Activated naive CD8-positive, alpha-beta T cell treated with anti-CD3 and anti-CD28 coated beads, Interleukin-2, amount 10 ng/mL, durations not matched to agents 7 days and 5 days (primary cell): Measurements from ENCODE around the gene PROM2. TPM values are rescaled to one million over a fixed set of nuclear protein-coding genes. Genes with fewer than 3 reads are reported as not detected.
A peak's percentile ranks its signal among the peaks of the same experiment; 100 is the strongest.

Experiments used
- ATAC-seq: fragments of 150-1000 bp; cut with Tn5 transposase; one replicate; pipeline ENCODE4 v1.10.0; 2021; ENCODE audit warnings: low read depth, moderate library complexity
- POLR2A ChIA-PET: fragments of 350-600 bp; sonication (Branson Sonifier 250); formaldehyde crosslinking; loops from one replicate; lab custom pipeline; 2021; ENCODE audit warnings: antibody characterized with exemption; lab: Charles Lee
- DNase-seq: peaks from one replicate; pipeline ENCODE4 v3.0.0; 2021
- H3K27ac Mint-ChIP-seq: one replicate; pipeline ENCODE4 v1.8.0; 2022; ENCODE audit warnings: mild to moderate bottlenecking, mixed read lengths
- H3K27me3 Mint-ChIP-seq: one replicate; pipeline ENCODE4 v1.8.0; 2022; ENCODE audit warnings: mild to moderate bottlenecking, moderate library complexity, mixed read lengths
- H3K36me3 Mint-ChIP-seq: one replicate; pipeline ENCODE4 v1.8.0; 2021; ENCODE audit warnings: mild to moderate bottlenecking, mixed read lengths
- H3K4me1 Mint-ChIP-seq: one replicate; pipeline ENCODE4 v1.8.0; 2021; ENCODE audit warnings: mixed read lengths
- H3K4me3 Mint-ChIP-seq: one replicate; pipeline ENCODE4 v1.8.0; 2022; ENCODE audit warnings: mild to moderate bottlenecking, moderate library complexity, mixed read lengths
- H3K9me3 Mint-ChIP-seq: one replicate; pipeline ENCODE4 v1.8.0; 2021; ENCODE audit warnings: mixed read lengths
- total RNA-seq, 2 experiments: library from RNA; stranded (reverse); gene quantifications; one replicate each; pipeline ENCODE4 v1.2.3, GENCODE V29; 2021

The PROM2 gene
- total RNA-seq, 2 experiments from 2014 or later = 0.82 to 1.0 TPM

DNA sequence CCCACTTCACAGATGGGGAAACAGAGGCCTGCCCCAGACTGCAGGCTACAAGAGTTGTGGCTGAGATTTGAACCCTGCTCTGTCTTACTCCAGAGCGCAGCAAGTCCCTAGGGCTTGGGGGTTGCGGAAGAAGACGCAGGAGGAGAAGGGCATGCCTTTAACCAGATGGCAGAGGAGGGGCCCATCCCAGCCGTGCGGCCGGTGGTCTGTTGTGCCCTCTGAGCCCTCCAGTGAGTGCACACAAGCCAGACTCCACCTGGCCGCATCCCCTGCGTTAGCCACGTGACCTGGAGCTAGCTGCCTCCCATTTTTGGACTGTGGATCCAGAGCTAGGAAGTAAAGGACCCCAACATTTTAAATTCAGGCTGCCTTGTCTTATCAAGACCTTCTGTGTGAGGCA lies 25.7 kb downstream of the PROM2 start:
- no peak for ATAC-seq

DNA sequence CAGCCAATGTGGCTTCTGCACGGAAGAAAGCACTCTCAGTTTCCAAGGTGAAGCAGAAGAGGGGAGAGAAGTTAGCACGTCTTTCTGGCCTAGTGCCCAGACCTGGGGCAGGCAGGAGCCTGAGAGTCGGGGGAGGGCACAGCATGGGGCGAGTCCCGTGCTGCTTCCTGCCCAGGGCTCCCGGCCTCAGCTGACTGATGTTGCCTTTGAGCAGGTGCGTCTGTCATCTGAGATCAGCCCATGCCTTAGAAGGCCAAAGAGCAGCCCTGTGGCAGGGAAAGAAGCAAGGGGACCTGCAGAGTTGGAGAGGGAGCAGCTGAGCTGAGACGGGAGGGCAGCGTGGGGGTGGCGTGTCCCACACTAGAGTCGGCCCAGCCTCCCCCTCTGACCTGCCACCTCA lies 26.2 kb downstream of the PROM2 start:
- H3K9me3 Mint-ChIP-seq = no peaks in the 10 kb centered on the region

More for the DNA sequence above, 25.7 kb downstream of the PROM2 start:
- Mint-ChIP-seq H3K4me1 (no peaks in the 10 kb centered on the region), H3K4me3 (no peak overlapping the region), H3K27me3 (peaks cover 2% of the 10 kb centered on the region), H3K27ac (no peak overlapping the region), H3K9me3 (no peaks in the 10 kb centered on the region), H3K36me3 (no peaks in the 10 kb centered on the region)
- POLR2A ChIA-PET = no interaction called here
- no peak for DNase-seq

DNA sequence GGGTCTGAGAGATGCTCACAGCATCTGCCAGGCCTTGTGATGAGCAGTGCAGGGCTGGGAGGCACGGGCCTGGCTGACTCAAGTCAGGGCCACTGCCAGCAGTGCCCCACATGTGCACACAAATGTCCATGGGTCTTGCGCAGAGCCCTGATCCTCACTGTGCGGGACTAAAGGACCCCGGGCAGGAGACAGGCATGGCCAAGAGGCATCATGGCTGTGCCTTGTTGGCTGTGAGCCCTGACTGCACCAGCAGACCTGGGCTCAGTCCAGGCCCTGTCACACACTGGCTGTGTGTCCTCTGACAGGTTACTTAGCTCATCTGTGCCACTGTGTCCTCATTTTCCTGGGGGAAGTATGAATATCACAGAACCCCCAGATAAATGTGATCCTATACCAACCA lies 26.9 kb downstream of the PROM2 start:
- POLR2A ChIA-PET = no interaction called here
- DNase-seq (no peak), ATAC-seq (no peak)
- Mint-ChIP-seq H3K27ac (no peak overlapping the region), H3K4me1 (no peaks in the 10 kb centered on the region), H3K27me3 (peaks cover 2% of the 10 kb centered on the region), H3K9me3 (no peaks in the 10 kb centered on the region), H3K4me3 (no peak overlapping the region), H3K36me3 (no peaks in the 10 kb centered on the region)

More for the DNA sequence above, 26.2 kb downstream of the PROM2 start:
- H3K27me3 Mint-ChIP-seq = peaks cover 2% of the 10 kb centered on the region
- no peak overlapping the region for H3K4me3 Mint-ChIP-seq
- H3K27ac Mint-ChIP-seq = no peak overlapping the region
- DNase-seq = no peak
- ATAC-seq = peak; percentile 46
- H3K4me1 Mint-ChIP-seq = no peaks in the 10 kb centered on the region
- no peaks in the 10 kb centered on the region for H3K36me3 Mint-ChIP-seq
- POLR2A ChIA-PET = no interaction called here

DNA sequence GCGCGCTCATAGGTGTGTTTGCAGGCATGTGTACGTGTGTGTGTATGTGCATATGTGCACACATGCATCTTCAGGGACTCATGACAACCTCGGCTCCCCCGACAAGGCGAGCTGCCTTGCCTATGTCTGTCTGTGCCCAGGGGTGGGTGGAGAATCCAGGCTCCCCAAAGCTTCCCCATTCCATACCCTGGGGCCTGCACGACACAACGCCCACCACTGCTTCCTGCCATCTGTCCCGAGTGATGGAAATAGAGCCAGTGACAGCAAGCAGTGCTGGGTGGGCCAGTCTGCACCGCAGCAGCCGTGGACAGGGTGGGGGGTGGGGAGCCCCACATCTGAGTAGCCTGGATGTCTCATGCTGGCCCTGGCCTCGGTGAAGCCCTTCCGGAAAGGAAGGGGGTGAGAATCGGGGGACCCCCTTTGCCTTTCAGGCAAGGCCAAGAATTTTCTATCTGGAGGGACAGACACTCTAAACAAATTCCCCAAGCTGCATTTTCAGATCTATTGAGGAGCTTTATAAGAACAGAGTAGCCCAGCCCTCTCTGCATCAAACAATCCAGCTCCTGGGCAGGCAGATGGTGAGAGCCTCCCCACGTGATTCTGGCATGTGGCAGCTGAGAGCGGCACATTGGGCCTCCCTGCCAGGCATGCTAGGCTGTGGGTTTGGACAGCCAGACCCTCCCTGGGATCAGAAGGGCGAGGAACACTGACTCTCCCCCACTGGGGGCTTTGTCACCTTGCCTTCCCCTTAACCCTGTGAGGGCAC lies 27.8 kb downstream of the PROM2 start:
- POLR2A ChIA-PET = no interaction called here
- no peaks in the 10 kb centered on the region for H3K27me3 Mint-ChIP-seq
- H3K4me1 Mint-ChIP-seq = no peaks in the 10 kb centered on the region

DNA sequence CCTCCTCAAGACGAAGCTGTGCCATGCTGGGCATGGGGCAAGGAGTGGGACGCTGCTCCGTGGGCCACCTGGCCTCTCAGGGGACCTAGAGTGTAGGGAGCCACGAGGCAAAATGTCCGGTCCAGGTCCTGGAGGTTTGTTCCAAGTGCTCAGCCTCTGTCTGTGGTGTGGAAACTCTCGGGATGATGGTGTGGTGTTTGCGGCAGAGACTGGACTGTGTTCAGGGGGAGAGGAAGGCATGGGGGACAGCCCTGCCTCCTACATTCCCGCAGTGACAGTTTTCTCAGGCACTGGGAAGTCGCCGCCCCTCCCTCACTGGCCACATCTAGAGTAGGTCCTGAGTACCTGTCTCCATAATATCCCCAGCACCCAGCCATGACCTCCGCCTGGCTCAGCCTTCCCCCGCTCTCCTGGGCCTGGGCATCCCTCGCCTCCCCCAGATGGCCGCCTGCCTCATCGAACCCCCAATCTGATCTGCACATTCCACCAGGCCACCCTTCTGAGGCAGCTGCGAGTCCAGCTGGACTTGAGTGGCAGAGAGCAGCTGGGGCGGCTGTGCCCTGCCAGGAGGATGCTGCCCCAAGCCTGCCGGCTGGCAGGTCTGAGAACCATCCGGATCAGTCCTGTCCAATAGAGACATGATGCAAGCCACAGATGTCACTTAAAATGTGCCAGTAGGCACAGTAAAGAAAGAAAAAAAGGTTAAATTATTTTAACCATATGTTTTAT lies 29.1 kb downstream of the PROM2 start:
- DNase-seq (no peak), ATAC-seq (no peak)
- H3K4me1 Mint-ChIP-seq = no peaks in the 10 kb centered on the region
- no peaks in the 10 kb centered on the region for H3K27me3 Mint-ChIP-seq
- no peak overlapping the region for H3K27ac Mint-ChIP-seq
- no peaks in the 10 kb centered on the region for H3K36me3 Mint-ChIP-seq
- no peak overlapping the region for H3K4me3 Mint-ChIP-seq
- POLR2A ChIA-PET = no interaction called here
- no peaks in the 10 kb centered on the region for H3K9me3 Mint-ChIP-seq

More for the DNA sequence above, 27.8 kb downstream of the PROM2 start:
- Mint-ChIP-seq H3K36me3 (no peaks in the 10 kb centered on the region), H3K9me3 (no peaks in the 10 kb centered on the region), H3K4me3 (no peak overlapping the region), H3K27ac (no peak overlapping the region)
- ATAC-seq (no peak), DNase-seq (no peak)

DNA sequence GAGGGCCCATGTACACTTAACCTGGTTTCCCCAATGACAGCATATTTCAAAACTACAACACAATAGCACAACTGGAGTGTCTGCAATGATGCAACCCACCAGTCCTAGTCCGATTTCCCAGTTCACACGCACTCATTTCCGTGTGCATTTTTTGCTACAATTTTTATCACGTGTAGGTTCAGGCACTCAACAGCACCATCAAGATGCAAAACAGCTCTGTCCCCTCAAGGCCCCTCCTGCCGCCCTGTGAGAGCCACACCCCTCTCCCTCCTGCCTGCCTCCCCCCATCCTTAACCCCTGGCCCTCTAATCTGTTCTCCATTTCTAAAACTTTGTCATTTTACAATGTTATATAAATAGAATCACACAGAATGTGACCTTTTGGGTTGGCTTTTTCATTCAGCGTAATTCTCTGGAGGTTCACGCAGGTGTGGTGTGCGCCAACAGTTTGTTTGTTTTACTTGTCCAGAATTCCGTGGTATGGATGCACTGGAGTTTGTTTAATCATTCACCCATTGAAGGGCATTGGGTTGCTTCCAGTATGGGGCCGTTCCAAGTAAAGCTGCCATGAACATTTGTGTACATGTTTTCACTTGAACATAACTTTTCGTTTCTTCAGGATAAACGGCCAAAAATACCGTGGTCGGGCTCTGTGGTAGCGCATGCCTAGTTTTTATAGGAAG lies 31.3 kb downstream of the PROM2 start:
- DNase-seq (no peak), ATAC-seq (no peak)
- Mint-ChIP-seq H3K4me1 (no peaks in the 10 kb centered on the region), H3K9me3 (no peaks in the 10 kb centered on the region), H3K27ac (no peak overlapping the region), H3K4me3 (no peak overlapping the region), H3K36me3 (no peaks in the 10 kb centered on the region), H3K27me3 (no peaks in the 10 kb centered on the region)
- POLR2A ChIA-PET = no interaction called here

DNA sequence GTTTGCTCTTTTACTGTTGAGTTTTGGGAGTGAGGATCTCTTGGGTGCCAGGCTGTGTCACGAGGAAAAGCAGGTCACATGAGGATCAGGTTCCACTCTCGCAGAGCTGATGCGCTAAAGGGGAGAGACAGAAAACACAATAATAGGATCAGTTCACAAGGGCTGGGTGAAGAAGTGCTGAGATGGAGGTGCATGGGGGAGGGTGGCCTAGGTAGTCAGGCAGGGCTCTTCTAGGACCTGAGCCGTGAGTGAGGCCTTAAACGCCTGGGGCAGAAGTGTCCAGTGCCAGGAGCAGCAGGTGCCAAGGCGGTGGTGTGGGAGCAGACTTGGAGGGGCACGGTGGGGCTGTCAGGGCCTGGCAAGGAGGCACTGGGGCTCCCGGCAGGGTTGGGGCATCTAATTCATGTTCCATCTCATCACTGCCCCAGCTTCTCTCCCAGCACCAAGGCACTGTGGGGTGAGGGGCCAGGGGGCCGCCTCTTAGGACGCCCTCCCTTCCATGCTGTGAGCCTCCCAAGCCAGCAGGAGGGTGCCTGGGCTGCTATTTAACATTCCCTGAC lies 32.2 kb downstream of the PROM2 start:
- no peak overlapping the region for H3K4me3 Mint-ChIP-seq
- no peak overlapping the region for H3K27ac Mint-ChIP-seq
- no peaks in the 10 kb centered on the region for H3K27me3 Mint-ChIP-seq
- H3K9me3 Mint-ChIP-seq = no peaks in the 10 kb centered on the region
- no peaks in the 10 kb centered on the region for H3K36me3 Mint-ChIP-seq
- no peaks in the 10 kb centered on the region for H3K4me1 Mint-ChIP-seq
- ATAC-seq = no peak
- POLR2A ChIA-PET = no interaction called here
- DNase-seq = no peak

DNA sequence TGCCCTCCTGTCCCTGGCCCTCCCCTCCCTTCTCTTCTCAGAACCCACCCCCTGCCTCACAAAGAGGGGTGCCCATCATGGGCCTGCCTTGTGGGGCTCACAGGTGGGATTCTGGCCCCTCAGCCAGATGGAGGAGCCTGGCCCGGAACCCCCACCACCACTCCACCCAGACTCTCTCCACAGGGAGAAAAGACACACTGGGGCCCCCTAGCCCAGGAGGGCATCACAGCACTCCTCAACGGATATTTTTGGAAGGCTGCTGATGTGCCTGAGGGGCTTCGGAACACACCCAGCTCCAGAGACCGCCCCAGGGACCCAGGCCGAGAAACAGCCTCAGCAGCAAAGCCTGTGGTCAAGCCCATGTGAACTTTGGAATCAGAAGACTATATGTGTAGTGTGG lies 32.8 kb downstream of the PROM2 start:
- Mint-ChIP-seq H3K4me1 (no peaks in the 10 kb centered on the region), H3K27me3 (no peaks in the 10 kb centered on the region), H3K9me3 (no peaks in the 10 kb centered on the region), H3K4me3 (no peak overlapping the region), H3K27ac (no peak overlapping the region), H3K36me3 (no peaks in the 10 kb centered on the region)
- ATAC-seq = no peak
- POLR2A ChIA-PET = no interaction called here
- DNase-seq = no peak

DNA sequence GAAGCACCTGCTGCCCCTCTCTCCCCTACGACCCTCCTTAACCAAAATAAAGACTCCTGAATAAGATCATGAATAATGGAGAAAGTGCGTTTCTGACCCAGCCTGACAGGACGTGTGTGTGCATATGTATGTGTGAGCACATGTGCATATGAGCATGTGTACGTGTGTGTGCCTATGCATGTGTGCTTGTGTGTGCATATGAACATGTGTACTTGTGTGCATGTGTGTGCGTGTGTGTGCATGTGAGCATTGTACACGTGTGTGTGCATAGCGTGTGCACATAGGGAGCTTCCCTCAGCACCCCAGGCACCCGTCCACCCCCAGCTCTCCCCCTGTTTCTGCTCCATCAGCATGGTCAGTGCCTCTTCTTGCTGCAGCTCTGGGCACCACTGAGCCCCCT lies 33.6 kb downstream of the PROM2 start:
- no peaks in the 10 kb centered on the region for H3K36me3 Mint-ChIP-seq
- no peaks in the 10 kb centered on the region for H3K9me3 Mint-ChIP-seq
- no peak for ATAC-seq
- H3K27me3 Mint-ChIP-seq = no peaks in the 10 kb centered on the region
- no peak overlapping the region for H3K27ac Mint-ChIP-seq
- DNase-seq = no peak
- no peak overlapping the region for H3K4me3 Mint-ChIP-seq
- POLR2A ChIA-PET = no interaction called here
- H3K4me1 Mint-ChIP-seq = no peaks in the 10 kb centered on the region

DNA sequence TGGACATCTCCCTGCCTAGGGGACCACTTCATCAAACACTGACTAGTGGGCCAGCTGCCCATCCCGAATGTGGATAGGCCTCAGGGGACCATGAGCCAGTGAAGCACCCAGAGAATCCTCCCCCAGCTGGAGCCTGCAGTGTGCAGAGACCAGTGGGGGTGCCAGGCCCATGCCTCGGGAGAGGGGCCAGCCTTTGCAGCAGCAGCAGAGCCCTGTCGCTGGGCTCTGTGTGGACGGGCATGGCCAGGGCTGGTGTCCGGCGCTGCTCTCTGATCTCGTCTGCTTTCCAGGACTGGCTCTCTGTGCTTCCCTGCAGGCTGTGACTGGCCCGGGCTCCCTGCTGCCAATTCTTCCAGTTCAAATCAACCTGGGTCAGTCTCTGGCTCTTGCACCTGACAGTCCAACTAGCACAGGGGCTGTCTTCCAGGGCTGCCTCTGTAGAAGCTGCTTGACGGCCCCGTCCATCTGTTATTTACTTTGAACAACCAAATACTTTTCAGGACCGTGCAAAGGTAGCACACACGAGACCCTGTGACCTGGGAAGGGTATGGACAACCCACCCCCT lies 34.3 kb downstream of the PROM2 start:
- no peaks in the 10 kb centered on the region for H3K4me1 Mint-ChIP-seq
- H3K27me3 Mint-ChIP-seq = no peaks in the 10 kb centered on the region
- no peaks in the 10 kb centered on the region for H3K36me3 Mint-ChIP-seq
- POLR2A ChIA-PET = no interaction called here
- H3K4me3 Mint-ChIP-seq = no peak overlapping the region
- no peak for DNase-seq
- H3K27ac Mint-ChIP-seq = no peak overlapping the region
- H3K9me3 Mint-ChIP-seq = no peaks in the 10 kb centered on the region
- no peak for ATAC-seq

DNA sequence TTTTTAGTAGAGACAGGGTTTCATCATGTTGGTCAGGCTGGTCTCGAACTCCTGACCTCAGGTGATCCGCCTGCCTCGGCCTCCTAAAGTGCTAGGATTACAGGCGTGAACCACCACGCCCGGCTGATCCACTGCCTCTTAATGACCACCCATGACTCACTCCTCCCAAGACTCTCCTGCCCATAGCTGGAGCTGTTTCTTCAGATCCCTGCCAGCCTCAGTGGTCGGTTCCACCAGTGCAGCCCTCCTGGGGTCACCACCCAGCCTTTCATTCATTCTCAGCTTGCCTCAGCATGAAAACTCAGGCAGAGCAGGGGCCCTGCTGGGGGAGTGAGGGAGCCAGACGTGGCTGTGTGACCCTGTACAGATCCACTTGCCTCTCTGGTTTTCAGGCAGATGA lies 35.4 kb downstream of the PROM2 start:
- Mint-ChIP-seq H3K4me3 (no peak overlapping the region), H3K9me3 (no peaks in the 10 kb centered on the region), H3K27ac (no peak overlapping the region), H3K4me1 (no peaks in the 10 kb centered on the region), H3K27me3 (no peaks in the 10 kb centered on the region), H3K36me3 (no peaks in the 10 kb centered on the region)
- DNase-seq = no peak
- ATAC-seq = no peak
- POLR2A ChIA-PET = interaction anchor here (0.7 kb wide), 1 partner anchor 15 kb away, joined by 3 read pairs; no protein-coding TSS in a partner anchor

DNA sequence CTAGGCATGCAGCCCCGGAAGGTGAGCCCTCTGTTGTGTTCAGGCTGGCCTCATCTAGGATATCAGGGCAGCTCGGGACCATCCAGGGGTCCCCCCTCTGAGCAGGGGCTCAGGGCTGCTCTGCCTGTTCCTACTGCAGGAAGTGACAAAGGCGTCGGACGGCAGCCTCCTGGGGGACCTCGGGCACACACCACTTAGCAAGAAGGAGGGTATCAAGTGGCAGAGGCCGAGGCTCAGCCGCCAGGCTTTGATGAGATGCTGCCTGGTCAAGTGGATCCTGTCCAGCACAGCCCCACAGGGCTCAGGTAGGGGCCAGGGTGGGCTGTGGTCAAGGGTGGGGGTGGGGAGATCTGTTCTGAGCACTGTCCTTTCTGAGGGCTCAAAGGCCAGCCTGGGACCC lies 36.0 kb downstream of the PROM2 start:
- no peak for DNase-seq
- Mint-ChIP-seq H3K36me3 (no peaks in the 10 kb centered on the region), H3K4me1 (no peaks in the 10 kb centered on the region), H3K27ac (no peak overlapping the region), H3K4me3 (no peak overlapping the region), H3K9me3 (no peaks in the 10 kb centered on the region), H3K27me3 (no peaks in the 10 kb centered on the region)
- POLR2A ChIA-PET = no interaction called here
- no peak for ATAC-seq

DNA sequence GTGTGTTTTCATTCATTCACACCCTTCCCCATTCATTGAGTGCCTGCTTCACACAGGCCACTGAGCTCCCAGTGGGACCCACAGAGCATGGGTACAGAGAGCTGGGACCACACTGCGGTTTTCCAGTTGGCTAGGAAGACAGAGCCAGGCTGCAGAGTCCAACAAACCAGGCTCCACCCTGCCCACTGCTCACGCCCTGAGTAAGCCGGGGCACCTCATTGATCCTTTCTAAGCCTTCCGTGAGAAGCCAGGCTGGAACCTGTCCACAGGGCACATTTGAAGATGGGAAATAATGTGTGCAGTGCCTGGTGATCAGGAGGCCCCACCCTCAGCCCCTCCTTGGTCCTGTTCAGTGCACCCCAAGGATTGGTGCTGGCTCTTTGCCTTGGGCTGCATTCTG lies 36.4 kb downstream of the PROM2 start:
- no peaks in the 10 kb centered on the region for H3K9me3 Mint-ChIP-seq
- POLR2A ChIA-PET = no interaction called here
- H3K4me3 Mint-ChIP-seq = no peak overlapping the region
- H3K27ac Mint-ChIP-seq = no peak overlapping the region
- DNase-seq (no peak), ATAC-seq (no peak)
- H3K4me1 Mint-ChIP-seq = no peaks in the 10 kb centered on the region
- H3K27me3 Mint-ChIP-seq = no peaks in the 10 kb centered on the region
- no peaks in the 10 kb centered on the region for H3K36me3 Mint-ChIP-seq
